Right lobe of liver (tissue), 6 donors: ENCODE data around the gene BSCL2. TPM values are rescaled to one million over a fixed set of nuclear protein-coding genes. Genes with fewer than 3 reads are reported as not detected.
A peak's percentile ranks its signal among the peaks of the same experiment; 100 is the strongest.

Source experiments
- ATAC-seq, 4 donors: fragments of 200-7000 bp; cut with Tn5 transposase; one replicate each; pipeline ENCODE4 v1.9.1; 2020; ENCODE audit warnings: mild to moderate bottlenecking in 4 of 4, moderate library complexity in 4 of 4
- DNase-seq, 3 donors: peaks; one replicate each; pipeline ENCODE4 v3.0.0-alpha.2; 2020
- H3K27ac ChIP-seq, 3 donors: fragments of 200-600 bp; one replicate each; pipeline ENCODE4 v1.8.0; 2022
- H3K27me3 ChIP-seq, 2 donors: fragments of 200-600 bp; one replicate each; pipeline ENCODE4 v1.8.0; 2022
- H3K36me3 ChIP-seq, 4 donors: fragments of 200-600 bp; sonication (generic) in 1 of 4; one replicate each; pipeline versions ENCODE4 v1.5.1 to v1.8.0; 2017 to 2022; ENCODE audit warnings: control low read depth in 1 of 4
- H3K4me1 ChIP-seq, 4 donors: fragments of 200-600 bp; sonication (generic) in 1 of 4; one replicate each; pipeline versions ENCODE4 v1.5.1 to v1.8.0; 2017 to 2022; ENCODE audit warnings: control low read depth in 1 of 4
- H3K4me3 ChIP-seq, 3 donors: fragments of 200-600 bp; one replicate each; pipeline ENCODE4 v1.8.0; 2022
- H3K9me3 ChIP-seq, 4 donors: fragments of 200-600 bp; sonication (generic) in 1 of 4; one replicate each; pipeline versions ENCODE4 v1.5.1 to v1.8.0; 2017 to 2022; ENCODE audit warnings: control low read depth in 1 of 4
- CTCF ChIP-seq, 4 donors: fragments of 200-600 bp in 3 of 4; fragments of 450-650 bp in 1 of 4; IDR thresholded peaks; one replicate each; pipeline versions ENCODE4 v1.5.1 to v1.8.0; 2016 to 2022; ENCODE audit warnings: antibody characterized with exemption in 4 of 4, mild to moderate bottlenecking in 2 of 4
- POLR2A ChIP-seq: fragments of 450-650 bp; IDR thresholded peaks from one replicate; pipeline ENCODE4 v1.6.1; 2017; ENCODE audit warnings: antibody characterized with exemption, mild to moderate bottlenecking
- WGBS: methylation state at CpG from one replicate; pipeline ENCODE4 v1.1.6; 2018; ENCODE audit warnings: low coverage, low lambda C conversion rate; ENCODE audit not compliant: insufficient coverage; ENCODE audit errors: missing lambda C conversion rate; 5-methylcytosine and 5-hydroxymethylcytosine counted together
- intact Hi-C, 2 donors: fragments of 100-400 bp; cut with DNase I; formaldehyde crosslinking; loops; one replicate each; pipeline versions ENCODE4 v1.11.2 to v1.14.1; 2022
- total RNA-seq, 6 experiments: library from RNA; depleted of rRNA in 2 of 6; stranded (reverse); fragments of >200 nt in 2 of 6; fragmentation: NEBNext Ultra II Directional in 3 of 6; extraction: Animal tissue kit (Norgen Biotek cat#: 25700) in 3 of 6; gene quantifications; one replicate each; pipeline versions ENCODE4 v1.1.0 to v1.2.4, GENCODE V29; 2016 to 2023
- donor health status: DM: no; HTN: yes; CAD: no.
- donor health status: DM: no; HTN: no; CAD: no.
- donor health status: DM: no; HTN: no; CAD: no.
- donor health status: DM: no; HTN: yes; CAD: no.
- donor health status: DM: no; HTN: yes; CAD: no.

The BSCL2 gene
- total RNA-seq, 6 experiments from 2014 or later = 18.8 to 41.4 (median 34.3) TPM

GRCh38 chr11:62665599-62666258 lies 41.5 kb downstream of the BSCL2 start:
- Histone ChIP-seq H3K9me3 (no peaks in the 10 kb centered on the region), H3K27ac (peak overlapping the region; percentile 59 to 81 (median 72)), H3K27me3 (no peaks in the 10 kb centered on the region), H3K4me3 (peak overlapping the region; percentile 70 to 89 (median 75)), H3K4me1 (peaks cover 0 to 44% (median 14%) of the 10 kb centered on the region in 4 donors), H3K36me3 (peaks cover 0 to 15% (median 2%) of the 10 kb centered on the region in 4 donors)
- intact Hi-C loops = no loop called here
- no peak for TF ChIP-seq CTCF (IDR thresholded peaks at IDR 0.05)
- TF ChIP-seq POLR2A = no peak
- DNase-seq (peak in 2 of 3 donors; percentile 45 to 73), ATAC-seq (peak in 3 of 4 donors; percentile 19 to 44 (median 22))
- 5% methylated on average over 16 of the region's 39 CpGs for WGBS

- DNase-seq (peak; percentile 96), ATAC-seq (peak; percentile 94 to 97 (median 95))
- Histone ChIP-seq H3K4me1 (peaks cover 0 to 40% (median 13%) of the 10 kb centered on the region in 4 donors), H3K27me3 (no peaks in the 10 kb centered on the region), H3K27ac (peak within 1 kb of the TSS; percentile 66 to 81 (median 72)), H3K4me3 (peak within 1 kb of the TSS; percentile 70 to 89 (median 75)), H3K9me3 (no peaks in the 10 kb centered on the region), H3K36me3 (peaks cover 0 to 15% (median 2%) of the 10 kb centered on the region in 4 donors)
- WGBS = under 1% methylated on average over 26 of the region's 47 CpGs
- intact Hi-C loops = no loop called here
- TF ChIP-seq CTCF (IDR thresholded peaks at IDR 0.05) = no peak
- TF ChIP-seq POLR2A = peak; percentile 97
Measured at GRCh38 chr11:62665075-62665598, 42.1 kb downstream of the BSCL2 start, which contains the start of the genes C11orf98 and CSKMT. Gene C11orf98 (minus strand): TSS chr11:62665210. CDS start chr11:62665169, 41 bp downstream. Gene CSKMT (plus strand): TSS chr11:62665312. CDS start chr11:62665880, 568 bp downstream.

- TF ChIP-seq POLR2A (no peak), CTCF (IDR thresholded peaks at IDR 0.05) (no peak)
- peak overlapping the region; percentile 70 to 89 (median 75) for H3K4me3 ChIP-seq
- no peaks in the 10 kb centered on the region for H3K27me3 ChIP-seq
- WGBS = 7% methylated on average over 16 of the region's 36 CpGs
- intact Hi-C loops = no loop called here
- ATAC-seq = peak; percentile 35 to 51 (median 38)
- H3K9me3 ChIP-seq = no peaks in the 10 kb centered on the region
- no peak for DNase-seq
- peaks cover 0 to 35% (median 10%) of the 10 kb centered on the region in 4 donors for H3K4me1 ChIP-seq
- peaks cover 0 to 15% (median 2%) of the 10 kb centered on the region in 4 donors for H3K36me3 ChIP-seq
- H3K27ac ChIP-seq = peak overlapping the region; percentile 66 to 81 (median 72)
Measured at GRCh38 chr11:62664405-62665074, 42.7 kb downstream of the BSCL2 start.

- Histone ChIP-seq H3K9me3 (no peaks in the 10 kb centered on the region), H3K27me3 (no peaks in the 10 kb centered on the region), H3K4me1 (peaks cover 0 to 8% (median 0%) of the 10 kb centered on the region in 4 donors), H3K4me3 (no peak overlapping the region), H3K27ac (no peak overlapping the region), H3K36me3 (peaks cover 0 to 4% (median under 1%) of the 10 kb centered on the region in 4 donors)
- ATAC-seq (no peak), DNase-seq (no peak)
- 53% methylated on average over 5 of the region's 5 CpGs for WGBS
- TF ChIP-seq POLR2A (no peak), CTCF (IDR thresholded peaks at IDR 0.05) (no peak)
- intact Hi-C loops = no loop called here
Measured at GRCh38 chr11:62656796-62657429, 50.3 kb downstream of the BSCL2 start.
